Heart left ventricle (tissue), 13 donors: Measurements from ENCODE around the gene SULT4A1.

Experiments used
- CTCF ChIP-seq, 12 donors: fragments of 200-600 bp; sonication (generic) in 4 of 12; IDR thresholded peaks; one replicate each; pipeline versions ENCODE4 v1.5.0 to v1.8.0; 2018 to 2022; ENCODE audit warnings: antibody characterized with exemption in 12 of 12, mild to moderate bottlenecking in 5 of 12
- POLR2A ChIP-seq, 2 donors: fragments of 450-650 bp; IDR thresholded peaks; one replicate each; pipeline ENCODE4 v1.6.1; 2017; ENCODE audit warnings: antibody characterized with exemption in 2 of 2, mild to moderate bottlenecking in 2 of 2, moderate library complexity in 2 of 2
- donor health status: ischemic (EF 13 %, LVEDD 7.1; RV severe dilation, severe dysfunction).
- donor health status: DM: no; HTN: yes; CAD: no.
- donor health status: DM: no; HTN: no; CAD: no.
- donor health status: ischemic (EF 25% LVEDD 6.9; RV normal size, moderate dysfunction).
- donor health status: ischemic (EF 25% LVEDD 5.7; RV mildly dilated, moderate dysfunction).
- donor health status: ischemic (EF 35%, LVEDD 5.7; RV mildly dilated, moderate dysfunction).
- donor health status: nonischemic (EF 11% LVEDD 7.7; RV severe dilation, severe dysfunction).
- donor health status: DM: yes; HTN: yes; CAD: no.
- donor health status: PGD.
- donor health status: ischemic (EF 29% LVEDD 5.4; RV normal size, mild dysfunction).
- donor health status: nonischemic (EF 23%, LVEDD 6.1; RV moderate dilation, normal function).

- TF ChIP-seq CTCF (IDR thresholded peaks at IDR 0.05) (no peak), POLR2A (IDR thresholded peaks at IDR 0.05) (peak in 1 of 2 donors; percentile 64)
These were observed 50.0 kb downstream of the SULT4A1 start, which contains the start of gene EFCAB6 for GRCh38 chr22:43812149-43812842.
